Measurements from ENCODE around the gene PLEKHF1.

PLEKHF1 gene

DNA sequence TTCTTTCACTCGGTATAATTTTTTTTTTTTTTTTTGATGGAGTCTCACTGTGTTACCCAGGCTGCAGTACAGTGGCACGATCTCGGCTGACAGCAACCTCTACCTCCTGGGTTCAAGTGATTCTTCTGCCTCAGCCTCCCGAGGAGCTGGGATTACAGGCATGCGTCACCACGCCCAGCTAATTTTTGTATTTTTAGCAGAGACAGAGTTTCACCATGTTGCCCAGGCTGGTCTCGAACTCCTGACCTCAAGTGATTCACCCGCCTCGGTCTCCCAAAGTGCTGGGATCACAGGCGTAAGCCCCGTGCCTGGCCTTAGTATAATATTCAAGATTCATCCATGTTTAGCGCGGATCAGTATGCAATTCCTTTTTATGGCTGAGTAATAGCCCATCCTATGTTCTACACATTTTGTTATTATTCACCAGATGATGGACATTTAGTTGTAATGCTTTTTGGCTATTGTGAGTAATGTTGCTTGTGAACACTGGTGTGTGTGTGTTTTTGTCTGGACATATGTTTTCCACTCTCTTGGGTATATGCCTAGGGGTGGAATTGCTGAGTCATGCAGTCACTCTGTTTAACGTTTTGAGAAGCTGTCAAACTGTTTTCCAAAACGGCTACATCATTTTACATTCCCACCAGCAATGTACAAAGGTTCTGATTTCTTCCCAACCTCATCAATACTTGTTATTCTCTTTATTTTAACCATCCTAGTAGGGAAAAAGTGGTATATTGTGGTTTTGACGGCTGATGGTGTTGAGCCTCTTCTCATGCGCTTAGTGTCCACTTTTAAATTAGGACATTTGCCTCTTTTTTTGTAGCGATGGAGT is 22.9 kb downstream of the PLEKHF1 start:
- CTCF ChIA-PET: interaction anchor here (1.3 kb wide), 1 partner anchor 28 kb away, joined by 5 read pairs; no protein-coding TSS in a partner anchor

GRCh38 chr19:29690842-29691241 is 25.6 kb downstream of the PLEKHF1 start:
- CTCF ChIA-PET: interaction anchor here (0.8 to 6.6 kb wide), 6 partner anchors 24 to 81 kb away, joined by 3 to 159 read pairs (median 6); partner anchors contain the start of genes C19orf12 and POP4
- DNase-seq (ENCODE audit: low read depth, low spot score): no peak
- no peak overlapping the region for H3K4me3 ChIP-seq (ENCODE audit: low read depth, low read length)
- no peak for TF ChIP-seq CTCF (IDR thresholded peaks at IDR 0.05; ENCODE audit: insufficient read depth, low read length, missing control alignments)
- POLR2A ChIA-PET: interaction anchor here (0.7 kb wide), 1 partner anchor 17 kb away, joined by 3 read pairs; no protein-coding TSS in a partner anchor

More for the DNA sequence above, 22.9 kb downstream of the PLEKHF1 start:
- TF ChIP-seq CTCF (IDR thresholded peaks at IDR 0.05; ENCODE audit: insufficient read depth, low read length, missing control alignments): no peak
- POLR2A ChIA-PET: no interaction called here
- no peak for DNase-seq (ENCODE audit: low read depth, low spot score)
- H3K4me3 ChIP-seq (ENCODE audit: low read depth, low read length): no peak overlapping the region

- DNase-seq (ENCODE audit: low read depth, low spot score): no peak
- no peak for TF ChIP-seq CTCF (IDR thresholded peaks at IDR 0.05; ENCODE audit: insufficient read depth, low read length, missing control alignments)
- H3K4me3 ChIP-seq (ENCODE audit: low read depth, low read length): no peak overlapping the region
- ChIA-PET POLR2A (interaction anchor here (0.8 kb wide), 1 partner anchor 88 kb away, joined by 4 read pairs; the partner anchor contains the start of gene POP4), CTCF (interaction anchor here (0.7 to 6.6 kb wide), 21 partner anchors 9 to 230 kb away, joined by 3 to 159 read pairs (median 6); partner anchors contain the start of genes C19orf12, PLEKHF1 and POP4)
These were observed 28.9 kb downstream of the PLEKHF1 start for GRCh38 chr19:29694161-29694560.

DNA sequence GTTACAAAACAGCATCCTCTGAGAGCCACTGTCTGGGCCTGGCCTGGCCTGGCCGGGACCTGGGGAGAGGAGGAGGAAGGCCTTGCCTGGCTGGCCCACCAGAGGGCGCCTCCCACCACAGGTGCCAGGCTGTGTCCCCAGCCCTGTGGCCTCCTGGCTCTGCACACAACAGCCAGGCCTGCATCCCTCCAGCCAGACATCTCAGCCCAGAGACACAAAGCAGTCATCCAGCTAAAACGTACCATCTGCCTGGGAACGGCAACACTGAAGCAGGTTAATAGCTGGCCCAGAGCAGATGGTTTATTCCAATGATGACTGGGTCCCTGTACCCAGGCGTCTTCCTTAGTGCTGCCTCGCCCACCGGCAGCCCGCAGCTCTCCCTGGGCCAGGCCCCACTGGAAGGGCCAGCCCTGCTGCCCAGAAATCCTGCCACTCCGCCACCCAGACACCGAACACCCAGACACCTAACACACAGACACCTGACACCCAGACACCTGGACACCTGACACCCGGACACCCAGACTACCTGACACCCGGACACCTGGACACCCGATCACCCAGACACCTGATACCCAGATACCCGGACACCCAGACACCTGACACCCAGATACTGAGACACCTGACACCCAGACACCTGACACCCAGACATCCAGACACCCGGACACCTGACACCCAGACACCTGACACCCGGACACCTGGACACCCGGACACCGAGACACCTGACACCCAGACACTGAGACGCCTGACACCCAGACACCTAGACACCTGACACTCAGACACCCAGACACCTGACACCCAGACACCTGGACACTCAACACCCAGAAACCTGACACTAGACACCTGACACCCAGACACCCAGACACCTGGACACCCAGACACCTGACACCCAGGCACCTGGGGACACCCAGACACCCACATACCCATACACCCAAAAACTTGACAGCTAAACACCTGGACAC is 29.7 kb downstream of the PLEKHF1 start:
- ChIA-PET CTCF (interaction anchor here (0.7 to 6.6 kb wide), 19 partner anchors 9 to 85 kb away, joined by 3 to 159 read pairs (median 6); partner anchors contain the start of genes C19orf12, PLEKHF1 and POP4), POLR2A (interaction anchor here (0.8 kb wide), 1 partner anchor 89 kb away, joined by 4 read pairs; the partner anchor contains the start of gene POP4)
- TF ChIP-seq CTCF (IDR thresholded peaks at IDR 0.05; ENCODE audit: insufficient read depth, low read length, missing control alignments): peak; percentile 97
- DNase-seq (ENCODE audit: low read depth, low spot score): no peak
- no peak overlapping the region for H3K4me3 ChIP-seq (ENCODE audit: low read depth, low read length)

GRCh38 chr19:29695765-29696564 is 30.7 kb downstream of the PLEKHF1 start:
- H3K4me3 ChIP-seq (ENCODE audit: low read depth, low read length): no peak overlapping the region
- no peak for TF ChIP-seq CTCF (IDR thresholded peaks at IDR 0.05; ENCODE audit: insufficient read depth, low read length, missing control alignments)
- CTCF ChIA-PET: interaction anchor here (1.0 to 6.6 kb wide), 4 partner anchors 10 to 86 kb away, joined by 5 to 159 read pairs (median 49); partner anchors contain the start of genes C19orf12 and POP4
- POLR2A ChIA-PET: no interaction called here
- DNase-seq (ENCODE audit: low read depth, low spot score): no peak
